GM12875 (cell line): Measurements from ENCODE around the gene ADAMTSL1.

ENCODE experiments used
- H3K4me3 ChIP-seq: one replicate; pipeline ENCODE4 v1.5.1; 2011; ENCODE audit warnings: low read depth, low read length, control low read depth
- TF ChIP-seq, protein P1 (sequence below): IDR thresholded peaks from 2 replicates; pipeline ENCODE4 v1.5.1; 2011; ENCODE audit warnings: low read depth, mild to moderate bottlenecking, control low read depth, inconsistent platforms, low read length, moderate library complexity, borderline replicate concordance; ENCODE audit not compliant: insufficient read depth

Gene ADAMTSL1

DNA sequence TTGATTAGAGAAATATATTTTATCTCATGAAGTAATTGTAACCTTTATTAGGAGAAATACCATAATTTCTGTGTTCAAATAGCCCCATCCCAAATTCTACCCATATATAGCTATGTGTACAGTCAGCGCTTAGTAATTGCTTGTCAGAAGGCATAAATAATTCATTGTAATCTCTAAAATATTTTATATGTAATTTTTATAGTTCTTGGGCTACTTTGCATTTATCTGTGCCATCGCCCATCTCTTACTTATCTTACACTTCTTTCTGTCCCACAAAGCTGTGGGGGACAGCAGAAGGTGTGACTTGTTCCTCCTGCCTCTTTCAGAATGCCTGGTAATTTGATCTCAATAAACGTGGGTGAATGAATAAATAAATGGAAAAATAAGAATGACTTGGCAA lies 5.5 kb downstream of the ADAMTSL1 start:
- H3K4me3 ChIP-seq: no peak overlapping the region
- TF ChIP-seq, protein P1, sequence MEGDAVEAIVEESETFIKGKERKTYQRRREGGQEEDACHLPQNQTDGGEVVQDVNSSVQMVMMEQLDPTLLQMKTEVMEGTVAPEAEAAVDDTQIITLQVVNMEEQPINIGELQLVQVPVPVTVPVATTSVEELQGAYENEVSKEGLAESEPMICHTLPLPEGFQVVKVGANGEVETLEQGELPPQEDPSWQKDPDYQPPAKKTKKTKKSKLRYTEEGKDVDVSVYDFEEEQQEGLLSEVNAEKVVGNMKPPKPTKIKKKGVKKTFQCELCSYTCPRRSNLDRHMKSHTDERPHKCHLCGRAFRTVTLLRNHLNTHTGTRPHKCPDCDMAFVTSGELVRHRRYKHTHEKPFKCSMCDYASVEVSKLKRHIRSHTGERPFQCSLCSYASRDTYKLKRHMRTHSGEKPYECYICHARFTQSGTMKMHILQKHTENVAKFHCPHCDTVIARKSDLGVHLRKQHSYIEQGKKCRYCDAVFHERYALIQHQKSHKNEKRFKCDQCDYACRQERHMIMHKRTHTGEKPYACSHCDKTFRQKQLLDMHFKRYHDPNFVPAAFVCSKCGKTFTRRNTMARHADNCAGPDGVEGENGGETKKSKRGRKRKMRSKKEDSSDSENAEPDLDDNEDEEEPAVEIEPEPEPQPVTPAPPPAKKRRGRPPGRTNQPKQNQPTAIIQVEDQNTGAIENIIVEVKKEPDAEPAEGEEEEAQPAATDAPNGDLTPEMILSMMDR: no peak

DNA sequence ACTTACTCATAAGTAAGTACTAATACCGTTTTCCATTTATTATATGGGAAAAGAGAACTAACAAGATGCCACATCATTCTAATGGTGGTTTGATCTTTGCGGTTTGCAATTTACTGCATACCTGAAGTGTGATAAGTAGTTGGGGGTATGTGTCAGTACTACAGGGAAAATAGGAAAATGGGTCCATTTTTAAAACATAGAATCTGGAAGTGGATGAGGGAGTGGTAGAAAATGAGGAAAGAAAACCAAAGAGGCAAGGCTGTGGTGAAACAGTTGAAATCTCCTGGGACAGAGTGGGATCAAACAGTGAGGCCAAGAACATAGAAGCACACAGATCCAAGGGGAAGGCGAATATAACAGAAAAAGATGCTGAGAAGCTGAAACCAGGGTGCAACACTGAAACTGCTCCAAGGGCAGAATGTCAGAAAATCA lies 6.7 kb downstream of the ADAMTSL1 start:
- TF ChIP-seq, protein P1: no peak
- H3K4me3 ChIP-seq: no peak overlapping the region

DNA sequence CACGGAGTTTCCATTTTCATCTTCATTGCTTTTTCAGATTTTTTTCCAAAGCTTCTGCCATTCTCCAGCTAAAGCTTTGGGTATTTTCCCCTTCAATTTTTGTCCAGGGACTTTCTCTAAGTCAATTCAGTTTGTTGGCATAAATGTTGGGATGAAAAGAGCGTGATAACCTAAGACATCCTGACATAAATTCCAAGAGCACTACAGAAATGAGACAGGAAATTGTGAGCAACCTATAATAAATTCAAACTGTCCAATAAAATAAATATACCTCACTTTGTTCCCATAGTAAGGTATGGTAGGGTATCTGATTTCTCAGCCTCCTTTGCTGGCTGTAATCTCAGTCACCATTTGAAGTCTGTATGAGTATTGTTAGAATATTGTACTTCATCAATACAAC lies 8.4 kb downstream of the ADAMTSL1 start:
- TF ChIP-seq, protein P1: no peak
- H3K4me3 ChIP-seq: no peak overlapping the region

DNA sequence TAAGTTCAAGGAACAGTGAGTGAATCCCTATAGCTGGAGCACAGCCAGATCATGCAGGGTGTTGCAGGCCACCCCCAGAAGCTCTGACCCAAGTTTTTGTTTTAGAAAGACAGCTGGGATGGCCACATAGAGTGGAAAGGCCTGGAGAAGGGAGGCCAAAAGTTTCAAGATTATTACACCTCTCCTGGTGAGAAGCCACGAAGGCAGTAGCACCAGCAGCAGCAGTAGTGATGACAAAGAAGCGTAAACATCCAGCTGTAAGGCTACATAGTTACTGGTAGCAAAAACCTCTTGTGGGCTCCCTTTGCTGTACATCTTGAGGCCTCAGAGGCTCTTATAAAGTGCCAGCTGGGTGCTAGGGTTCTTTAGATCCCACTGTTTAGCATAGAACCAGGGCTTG lies 11.8 kb downstream of the ADAMTSL1 start:
- TF ChIP-seq, protein P1: no peak
- H3K4me3 ChIP-seq: no peak overlapping the region

DNA sequence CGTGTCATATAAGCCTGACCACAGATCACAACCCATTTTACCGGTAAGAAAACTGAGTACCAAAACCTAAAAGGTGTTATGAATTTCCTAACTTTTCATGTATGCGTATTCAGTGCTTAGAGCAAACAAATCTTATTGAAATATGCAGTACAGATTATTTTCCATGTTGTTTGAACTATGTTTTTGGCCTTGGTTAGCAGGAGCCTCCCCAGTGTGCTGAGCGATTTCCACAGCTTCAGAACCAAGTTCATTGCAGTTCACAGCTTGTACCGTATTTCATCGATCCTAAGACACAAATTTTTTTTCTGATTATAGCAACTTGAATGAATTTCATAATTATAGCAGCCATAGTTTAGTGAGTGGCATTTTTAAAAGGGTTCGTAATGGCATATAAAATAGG lies 13.7 kb downstream of the ADAMTSL1 start:
- TF ChIP-seq, protein P1: no peak
- H3K4me3 ChIP-seq: no peak overlapping the region

DNA sequence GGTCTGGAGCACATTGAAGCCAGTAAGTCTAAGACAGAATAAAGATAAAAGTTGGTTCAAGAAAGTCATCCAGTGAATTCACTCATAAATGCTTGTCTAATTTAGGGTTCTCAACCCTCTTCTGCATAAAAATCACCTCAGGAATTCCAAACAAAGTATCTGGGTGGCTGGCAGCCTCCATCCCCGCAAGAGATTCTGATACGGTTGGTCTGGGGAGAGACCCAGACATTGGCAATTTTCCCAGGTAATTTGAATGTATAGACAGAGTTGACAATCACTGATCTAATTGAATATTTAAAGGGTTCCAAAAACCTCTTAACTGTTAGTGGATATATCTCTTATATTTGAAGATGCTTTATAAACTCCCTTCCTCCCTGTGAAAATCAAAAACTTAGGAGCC lies 14.9 kb downstream of the ADAMTSL1 start:
- H3K4me3 ChIP-seq: no peak overlapping the region
- TF ChIP-seq, protein P1: no peak

DNA sequence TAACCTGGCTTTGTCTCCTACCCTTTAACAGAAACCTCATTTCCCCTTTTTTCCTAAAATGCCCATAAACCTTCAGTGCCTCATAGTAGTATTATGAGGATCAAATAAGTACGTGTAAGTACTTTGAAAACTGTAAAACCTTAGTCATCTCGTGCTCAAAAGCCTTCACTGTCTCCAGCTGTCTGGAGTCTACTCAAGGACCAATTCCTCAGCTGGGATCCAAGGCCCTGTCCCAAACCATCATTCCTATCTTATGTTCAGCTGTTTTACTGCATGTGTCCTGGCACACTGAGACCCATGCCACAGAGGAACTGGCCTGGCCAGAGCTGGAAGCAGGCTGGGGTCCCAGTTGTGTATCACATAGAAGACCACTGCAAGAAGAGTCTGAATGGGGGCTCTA lies 15.9 kb downstream of the ADAMTSL1 start:
- TF ChIP-seq, protein P1: no peak
- H3K4me3 ChIP-seq: no peak overlapping the region
